Left lung (tissue), 10 donors: ENCODE measurements around the gene DNAJB1. TPM values are rescaled to one million over a fixed set of nuclear protein-coding genes. Genes with fewer than 3 reads are reported as not detected.

Experiments
- ATAC-seq: fragments of 200-7000 bp; cut with Tn5 transposase; one replicate; pipeline ENCODE4 v1.9.1; 2020; ENCODE audit warnings: moderate library complexity
- DNase-seq, 4 donors: peaks; one replicate each; pipeline ENCODE4 v3.0.0-alpha.2; 2013 to 2020
- H3K27ac ChIP-seq, 2 donors: fragments of 200-600 bp; sonication (generic) in 1 of 2; one replicate each; pipeline versions ENCODE4 v1.5.0 to v1.8.0; 2020 to 2021
- H3K27me3 ChIP-seq, 2 donors: fragments of 200-600 bp; sonication (generic) in 1 of 2; one replicate each; pipeline versions ENCODE4 v1.5.0 to v1.8.0; 2020 to 2021
- H3K36me3 ChIP-seq, 2 donors: fragments of 200-600 bp; sonication (generic) in 1 of 2; one replicate each; pipeline versions ENCODE4 v1.5.0 to v1.8.0; 2020 to 2021
- H3K4me1 ChIP-seq, 2 donors: fragments of 200-600 bp; one replicate each; pipeline ENCODE4 v1.8.0; 2021
- H3K4me3 ChIP-seq, 2 donors: fragments of 200-600 bp; sonication (generic) in 1 of 2; one replicate each; pipeline versions ENCODE4 v1.5.0 to v1.8.0; 2020 to 2021; ENCODE audit warnings: mild to moderate bottlenecking in 1 of 2
- H3K9me3 ChIP-seq, 2 donors: fragments of 200-600 bp; sonication (generic) in 1 of 2; one replicate each; pipeline versions ENCODE4 v1.5.0 to v1.8.0; 2020 to 2021
- intact Hi-C, 2 donors: fragments of 100-400 bp; cut with DNase I; formaldehyde crosslinking; loops; one replicate each; pipeline versions ENCODE4 v1.11.2 to v1.14.2; 2022
- microRNA-seq, 2 donors: library from miRNA; unstranded; fragments of <30 nt; microRNA quantifications; one replicate each; pipeline ENCODE4, GENCODE V29; 2019
- polyA plus RNA-seq, 6 donors: library from polyadenylated mRNA; unstranded; fragments of 120-200 nt; gene quantifications; one replicate each; pipeline ENCODE4 v1.2.1, GENCODE V29; 2013; ENCODE audit not compliant: insufficient read length in 6 of 6
- total RNA-seq, 2 donors: library from RNA; stranded (reverse); fragmentation: NEBNext Ultra II Directional; extraction: Animal tissue kit (Norgen Biotek cat#: 25700); gene quantifications; one replicate each; pipeline ENCODE4 v1.2.1, GENCODE V29; 2021
- TF ChIP-seq, protein P1 (sequence below), 2 donors: fragments of 200-600 bp; sonication (generic) in 1 of 2; IDR thresholded peaks; one replicate each; pipeline versions ENCODE4 v1.5.0 to v1.8.0; 2021; ENCODE audit warnings: antibody characterized with exemption in 2 of 2
- donor health status: DM: no; HTN: yes; CAD: no.
- donor health status: DM: no; HTN: no; CAD: no.

The DNAJB1 gene
- total and polyA plus RNA-seq, 8 donors = 70.8 to 110 (median 91.5) TPM

DNA sequence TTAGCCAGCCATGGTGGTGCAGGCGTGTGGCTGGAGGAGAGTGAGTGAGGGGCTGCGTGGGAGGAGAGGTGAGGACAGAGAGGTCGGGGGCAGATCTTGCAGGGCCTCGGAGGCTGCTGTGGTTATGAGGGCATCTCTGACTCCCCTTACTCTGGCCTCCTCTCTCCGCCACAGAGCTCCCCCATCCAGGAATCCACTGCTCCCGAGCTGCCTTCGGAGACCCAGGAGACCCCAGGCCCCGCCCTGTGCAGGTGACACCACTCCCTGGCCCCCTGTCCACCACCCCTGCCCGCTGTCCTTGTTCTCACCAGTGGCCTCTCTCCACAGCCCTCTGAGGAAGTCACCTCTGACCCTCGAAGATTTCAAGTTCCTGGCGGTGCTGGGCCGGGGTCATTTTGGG lies 50.8 kb downstream of the DNAJB1 start:
- Histone ChIP-seq H3K4me1 (peaks cover 5 to 7% of the 10 kb centered on the region in 2 donors), H3K27ac (no peak overlapping the region), H3K4me3 (no peak overlapping the region), H3K9me3 (no peaks in the 10 kb centered on the region), H3K36me3 (peaks cover 0 to 93% of the 10 kb centered on the region in 2 donors), H3K27me3 (peaks cover 0 to 3% of the 10 kb centered on the region in 2 donors)
- intact Hi-C loops = no loop called here
- ATAC-seq = no peak
- TF ChIP-seq, protein P1, sequence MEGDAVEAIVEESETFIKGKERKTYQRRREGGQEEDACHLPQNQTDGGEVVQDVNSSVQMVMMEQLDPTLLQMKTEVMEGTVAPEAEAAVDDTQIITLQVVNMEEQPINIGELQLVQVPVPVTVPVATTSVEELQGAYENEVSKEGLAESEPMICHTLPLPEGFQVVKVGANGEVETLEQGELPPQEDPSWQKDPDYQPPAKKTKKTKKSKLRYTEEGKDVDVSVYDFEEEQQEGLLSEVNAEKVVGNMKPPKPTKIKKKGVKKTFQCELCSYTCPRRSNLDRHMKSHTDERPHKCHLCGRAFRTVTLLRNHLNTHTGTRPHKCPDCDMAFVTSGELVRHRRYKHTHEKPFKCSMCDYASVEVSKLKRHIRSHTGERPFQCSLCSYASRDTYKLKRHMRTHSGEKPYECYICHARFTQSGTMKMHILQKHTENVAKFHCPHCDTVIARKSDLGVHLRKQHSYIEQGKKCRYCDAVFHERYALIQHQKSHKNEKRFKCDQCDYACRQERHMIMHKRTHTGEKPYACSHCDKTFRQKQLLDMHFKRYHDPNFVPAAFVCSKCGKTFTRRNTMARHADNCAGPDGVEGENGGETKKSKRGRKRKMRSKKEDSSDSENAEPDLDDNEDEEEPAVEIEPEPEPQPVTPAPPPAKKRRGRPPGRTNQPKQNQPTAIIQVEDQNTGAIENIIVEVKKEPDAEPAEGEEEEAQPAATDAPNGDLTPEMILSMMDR (IDR thresholded peaks at IDR 0.05) = no peak
- no peak for DNase-seq

Small RNA genes lying within 50 kb of the gene (microRNA-seq; reads per million reads assigned to microRNA genes)
- gene MIR639 = 0.50 to 0.55 reads per million in 2 donors

Other genes with a start within 250 kb of the DNAJB1 start
- 100 to 1,000 TPM; 173 to 237 TPM for gene ADGRE5, start 137.0 kb downstream of the DNAJB1 start, total RNA-seq
- 10 to 100 TPM; 20.8 to 36.8 (median 27.3) TPM for gene ADGRE5, start 137.0 kb downstream of the DNAJB1 start, polyA plus RNA-seq
- gene DDX39A, start 99.1 kb downstream of the DNAJB1 start, total RNA-seq = 10 to 100 TPM; 42.5 to 90.1 TPM
- gene DDX39A, start 99.1 kb downstream of the DNAJB1 start, polyA plus RNA-seq = 10 to 100 TPM; 45.7 to 57.5 (median 49.9) TPM
- gene PKN1, start 85.1 kb downstream of the DNAJB1 start, total RNA-seq = 100 to 1,000 TPM; 125 to 190 TPM
- gene PKN1, start 85.1 kb downstream of the DNAJB1 start, polyA plus RNA-seq = 100 to 1,000 TPM in 2 of 6 donors, 10 to 100 TPM in 4; 91.9 to 106 (median 96.2) TPM
- 1 to 10 TPM in 1 of 2 donors, under 1 TPM in 1; 0.76 to 3.6 TPM for gene PTGER1, start 43.0 kb downstream of the DNAJB1 start, total RNA-seq
- gene PTGER1, start 43.0 kb downstream of the DNAJB1 start, polyA plus RNA-seq = 10 to 100 TPM in 1 of 6 donors, 1 to 10 TPM in 5; 3.2 to 12.9 (median 8.0) TPM
- gene GIPC1, start 22.3 kb downstream of the DNAJB1 start, total RNA-seq = 100 to 1,000 TPM; 120 to 154 TPM
- 10 to 100 TPM; 43.7 to 70.9 (median 61.7) TPM for gene GIPC1, start 22.3 kb downstream of the DNAJB1 start, polyA plus RNA-seq
- 100 to 1,000 TPM; 119 to 122 TPM for gene TECR, start 11.2 kb upstream of the DNAJB1 start, total RNA-seq
- gene TECR, start 11.2 kb upstream of the DNAJB1 start, polyA plus RNA-seq = 10 to 100 TPM; 77.8 to 93.3 (median 85.6) TPM
- 100 to 1,000 TPM; 112 to 125 TPM for gene NDUFB7, start 53.7 kb upstream of the DNAJB1 start, total RNA-seq
- 10 to 100 TPM; 60.1 to 97.5 (median 78.9) TPM for gene NDUFB7, start 53.7 kb upstream of the DNAJB1 start, polyA plus RNA-seq
- gene CLEC17A, start 64.7 kb upstream of the DNAJB1 start, total RNA-seq = under 1 TPM in 1 of 2 donors, not detected in 1; 0.16 TPM
- gene CLEC17A, start 64.7 kb upstream of the DNAJB1 start, polyA plus RNA-seq = under 1 TPM in 5 of 6 donors, not detected in 1; 0.10 to 0.33 (median 0.12) TPM
- gene ADGRE3, start 156.4 kb upstream of the DNAJB1 start, total RNA-seq = under 1 TPM; 0.50 to 0.84 TPM
- gene ADGRE3, start 156.4 kb upstream of the DNAJB1 start, polyA plus RNA-seq = under 1 TPM in 4 of 6 donors, not detected in 2; 0.13 to 0.24 (median 0.15) TPM
- gene ZNF333, start 171.7 kb upstream of the DNAJB1 start, total RNA-seq = 10 to 100 TPM; 11.7 to 16.4 TPM
- 10 to 100 TPM; 29.6 to 38.7 (median 36.7) TPM for gene ZNF333, start 171.7 kb upstream of the DNAJB1 start, polyA plus RNA-seq